H9 (cell line): ENCODE data around the gene JAGN1. TPM values are rescaled to one million over a fixed set of nuclear protein-coding genes. Genes with fewer than 3 reads are reported as not detected.

Experiments
- DNase-seq: peaks from one replicate; pipeline ENCODE4 v3.0.0-alpha.2; 2017
- H2AFZ ChIP-seq: one replicate; pipeline ENCODE4 v1.6.1; 2013; ENCODE audit warnings: mild to moderate bottlenecking, low read length, control low read depth, moderate library complexity
- H2AK5ac ChIP-seq: 2 replicates; pipeline ENCODE4 v1.6.1; 2013; ENCODE audit warnings: low read length, control low read depth, mixed read lengths; ENCODE audit not compliant: insufficient read length
- H2BK120ac ChIP-seq: one replicate; pipeline ENCODE4 v1.6.1; 2013; ENCODE audit warnings: low read depth, mild to moderate bottlenecking, low read length, control low read depth, inconsistent platforms; ENCODE audit not compliant: poor library complexity, severe bottlenecking
- H2BK12ac ChIP-seq: 2 replicates; pipeline ENCODE4 v1.6.1; 2013; ENCODE audit warnings: low read length, control low read depth, mixed read lengths, low read depth; ENCODE audit not compliant: insufficient read length
- H2BK15ac ChIP-seq: 2 replicates; pipeline ENCODE4 v1.6.1; 2013; ENCODE audit warnings: low read depth, low read length, control low read depth
- H2BK20ac ChIP-seq: one replicate; pipeline ENCODE4 v1.6.1; 2013; ENCODE audit warnings: low read depth, mild to moderate bottlenecking, low read length, control low read depth, inconsistent platforms; ENCODE audit not compliant: poor library complexity, severe bottlenecking
- H2BK5ac ChIP-seq: 2 replicates; pipeline ENCODE4 v1.6.1; 2013; ENCODE audit warnings: low read length, control low read depth, mixed read lengths; ENCODE audit not compliant: insufficient read length
- H3K14ac ChIP-seq: 2 replicates; pipeline ENCODE4 v1.6.1; 2013; ENCODE audit warnings: low read length, control low read depth; ENCODE audit not compliant: insufficient read depth
- H3K18ac ChIP-seq: 2 replicates; pipeline ENCODE4 v1.6.1; 2013; ENCODE audit warnings: low read depth, mild to moderate bottlenecking, mixed read lengths, low read length, control low read depth; ENCODE audit not compliant: insufficient read length
- H3K23ac ChIP-seq: 2 replicates; pipeline ENCODE4 v1.6.1; 2013; ENCODE audit warnings: low read length, control low read depth, mixed read lengths, low read depth; ENCODE audit not compliant: insufficient read length
- H3K23me2 ChIP-seq: 2 replicates; pipeline ENCODE4 v1.6.1; 2013; ENCODE audit warnings: low read depth, mild to moderate bottlenecking, mixed read lengths, low read length, control low read depth; ENCODE audit not compliant: insufficient read length, poor library complexity, severe bottlenecking
- H3K27ac ChIP-seq: 2 replicates; pipeline ENCODE4 v1.5.1; 2013; ENCODE audit warnings: low read length, control low read depth, mixed read lengths, low read depth; ENCODE audit not compliant: insufficient read length
- H3K27me3 ChIP-seq: 2 replicates; pipeline ENCODE4 v1.6.1; 2013; ENCODE audit warnings: low read length, control low read depth, inconsistent platforms; ENCODE audit not compliant: insufficient read depth
- H3K4ac ChIP-seq: 2 replicates; pipeline ENCODE4 v1.6.1; 2013; ENCODE audit warnings: low read depth, mild to moderate bottlenecking, control low read depth, inconsistent platforms, low read length, moderate library complexity
- H3K4me1 ChIP-seq: 2 replicates; pipeline ENCODE4 v1.6.1; 2013; ENCODE audit warnings: low read length, control low read depth, inconsistent platforms; ENCODE audit not compliant: insufficient read depth
- H3K4me2 ChIP-seq: 2 replicates; pipeline ENCODE4 v1.6.1; 2013; ENCODE audit warnings: low read length, control low read depth, mixed read lengths; ENCODE audit not compliant: insufficient read length, insufficient read depth
- H3K56ac ChIP-seq: 2 replicates; pipeline ENCODE4 v1.6.1; 2013; ENCODE audit warnings: low read depth, mild to moderate bottlenecking, mixed read lengths, low read length, control low read depth; ENCODE audit not compliant: insufficient read length
- H3K79me1 ChIP-seq: 2 replicates; pipeline ENCODE4 v1.6.1; 2013; ENCODE audit warnings: low read depth, mild to moderate bottlenecking, moderate library complexity, low read length, control low read depth, inconsistent platforms; ENCODE audit not compliant: insufficient read depth, poor library complexity, severe bottlenecking
- H3K79me2 ChIP-seq: 2 replicates; pipeline ENCODE4 v1.6.1; 2013; ENCODE audit warnings: low read length, control low read depth, inconsistent platforms; ENCODE audit not compliant: insufficient read depth
- H3K9ac ChIP-seq: 2 replicates; pipeline ENCODE4 v1.6.1; 2013; ENCODE audit warnings: low read length, control low read depth, mixed read lengths; ENCODE audit not compliant: insufficient read length; ENCODE audit errors: extremely low read depth
- H3K9me3 ChIP-seq: one replicate; pipeline ENCODE4 v1.6.1; 2013; ENCODE audit warnings: low read depth, low read length, inconsistent platforms; ENCODE audit not compliant: control insufficient read depth
- H3T11ph ChIP-seq: one replicate; pipeline ENCODE4 v1.6.1; 2013; ENCODE audit warnings: mild to moderate bottlenecking, low read length, control low read depth, inconsistent platforms
- H4K20me1 ChIP-seq: one replicate; pipeline ENCODE4 v1.6.1; 2013; ENCODE audit not compliant: control insufficient read depth, insufficient read length, insufficient read depth
- H4K5ac ChIP-seq: 2 replicates; pipeline ENCODE4 v1.6.1; 2013; ENCODE audit warnings: low read depth, mild to moderate bottlenecking, mixed read lengths, low read length, control low read depth; ENCODE audit not compliant: insufficient read length
- H4K8ac ChIP-seq: replicated peaks from 2 replicates; pipeline ENCODE4 v1.6.1; 2013; ENCODE audit warnings: low read length, control low read depth, mixed read lengths, low read depth; ENCODE audit not compliant: insufficient read length
- H4K91ac ChIP-seq: 2 replicates; pipeline ENCODE4 v1.6.1; 2013; ENCODE audit warnings: low read depth, mild to moderate bottlenecking, moderate library complexity, mixed read lengths, low read length, control low read depth; ENCODE audit not compliant: insufficient read length
- H3K27ac Mint-ChIP-seq, 3 experiments: 2 replicates in 2 of 3; 3 replicates in 1 of 3; pipeline ENCODE4 v1.8.0; 2020 to 2021; ENCODE audit warnings: mixed read lengths in 3 of 3, mild to moderate bottlenecking in 1 of 3, moderate library complexity in 1 of 3
- H3K27me3 Mint-ChIP-seq: 2 replicates; pipeline ENCODE4 v1.8.0; 2021; ENCODE audit warnings: low read depth, mild to moderate bottlenecking, moderate library complexity, mixed read lengths
- H3K36me3 Mint-ChIP-seq, 3 experiments: 2 replicates in 2 of 3; 3 replicates in 1 of 3; pipeline ENCODE4 v1.8.0; 2020 to 2021; ENCODE audit warnings: low read depth in 3 of 3, mixed read lengths in 3 of 3; ENCODE audit not compliant: insufficient read depth in 1 of 3
- H3K4me1 Mint-ChIP-seq, 2 experiments: 2 replicates each; pipeline ENCODE4 v1.8.0; 2020; ENCODE audit warnings: mixed read lengths in 2 of 2
- H3K4me3 Mint-ChIP-seq, 2 experiments: 2 replicates in 1 of 2; 3 replicates in 1 of 2; pipeline ENCODE4 v1.8.0; 2020 to 2021; ENCODE audit warnings: mild to moderate bottlenecking in 2 of 2, mixed read lengths in 2 of 2, moderate library complexity in 1 of 2
- H3K9me3 Mint-ChIP-seq, 2 experiments: 2 replicates in 1 of 2; 3 replicates in 1 of 2; pipeline ENCODE4 v1.8.0; 2020; ENCODE audit warnings: mild to moderate bottlenecking in 2 of 2, mixed read lengths in 2 of 2, moderate library complexity in 1 of 2
- WGBS: extraction: QIAGEN DNeasy Blood & Tissue Kit; methylation state at CpG from one replicate; pipeline ENCODE4 v1.1.7; 2013; ENCODE audit warnings: missing lambda C conversion rate, low lambda C conversion rate, mixed read lengths; ENCODE audit not compliant: insufficient read length; ENCODE audit errors: extremely low coverage; 5-methylcytosine and 5-hydroxymethylcytosine counted together
- total RNA-seq: library from RNA; stranded (reverse); gene quantifications from 2 replicates; pipeline ENCODE4 v1.2.1, GENCODE V29; 2021
- TF ChIP-seq, protein P1 (sequence below): fragments of 200-600 bp; sonication (generic); conservative IDR thresholded peaks from 3 replicates; pipeline ENCODE4 v1.8.0; 2021; ENCODE audit warnings: antibody characterized with exemption, mild to moderate bottlenecking

The JAGN1 gene
- total RNA-seq, 1 experiment from 2014 or later, result 33.5 TPM

DNA sequence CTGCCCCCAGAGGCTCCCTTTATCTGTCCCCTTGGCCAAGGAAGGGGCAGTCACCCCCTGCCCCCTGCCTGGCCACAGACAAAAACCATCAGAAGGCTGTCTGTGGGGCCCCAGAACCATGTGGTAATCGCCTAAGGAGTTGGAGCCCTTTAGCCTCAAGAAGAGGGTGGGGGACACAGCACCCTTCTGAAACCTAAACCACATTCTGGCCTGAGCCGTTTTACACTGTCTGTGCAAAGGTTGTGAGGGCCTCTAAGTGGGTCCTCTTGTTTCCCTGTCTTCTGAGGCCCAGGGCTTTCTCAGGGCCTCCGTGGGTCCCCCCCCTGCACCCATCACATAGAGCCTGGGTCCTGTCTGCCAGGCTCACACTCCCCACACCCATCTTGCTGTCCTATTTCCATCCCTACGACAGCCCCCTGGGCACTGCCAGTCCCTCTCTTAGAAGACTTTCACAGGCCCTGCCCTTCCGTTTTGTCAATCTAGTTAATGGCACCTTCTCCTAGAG is 28.7 kb upstream of the JAGN1 start:
- no peaks in the 10 kb centered on the region; the same call in 1 of the 2 replicates for H3K27me3 ChIP-seq
- H3T11ph ChIP-seq, result no peak overlapping the region
- Mint-ChIP-seq H3K4me1 (peaks cover 18 to 35% of the 10 kb centered on the region in 2 experiments), H3K27me3 (peaks cover 27% of the 10 kb centered on the region), H3K4me3 (peak overlapping the region; percentile 59 to 73; a peak in 1 of 5 replicates), H3K27ac (no peak overlapping the region; a peak in 2 of 7 replicates), H3K9me3 (no peaks in the 10 kb centered on the region), H3K36me3 (no peaks in the 10 kb centered on the region)
- no peak overlapping the region for H3K4ac ChIP-seq
- H3K23me2 ChIP-seq, result peaks cover 5% of the 10 kb centered on the region
- H3K4me1 ChIP-seq, result no peaks in the 10 kb centered on the region
- H4K5ac ChIP-seq, result no peak overlapping the region
- DNase-seq, result no peak
- no peak overlapping the region for H2BK12ac ChIP-seq
- H3K79me1 ChIP-seq, result no peaks in the 10 kb centered on the region
- no peaks in the 10 kb centered on the region for H3K79me2 ChIP-seq
- no peaks in the 10 kb centered on the region for H4K20me1 ChIP-seq
- no CpG with 5 or more reads among the region's 5 CpGs for WGBS
- no peak overlapping the region for H2AFZ ChIP-seq
- no peak overlapping the region for H3K23ac ChIP-seq
- H3K4me2 ChIP-seq, result no peak overlapping the region
- no peak overlapping the region for H4K8ac ChIP-seq
- no peak overlapping the region for H2BK15ac ChIP-seq
- TF ChIP-seq, protein P1, sequence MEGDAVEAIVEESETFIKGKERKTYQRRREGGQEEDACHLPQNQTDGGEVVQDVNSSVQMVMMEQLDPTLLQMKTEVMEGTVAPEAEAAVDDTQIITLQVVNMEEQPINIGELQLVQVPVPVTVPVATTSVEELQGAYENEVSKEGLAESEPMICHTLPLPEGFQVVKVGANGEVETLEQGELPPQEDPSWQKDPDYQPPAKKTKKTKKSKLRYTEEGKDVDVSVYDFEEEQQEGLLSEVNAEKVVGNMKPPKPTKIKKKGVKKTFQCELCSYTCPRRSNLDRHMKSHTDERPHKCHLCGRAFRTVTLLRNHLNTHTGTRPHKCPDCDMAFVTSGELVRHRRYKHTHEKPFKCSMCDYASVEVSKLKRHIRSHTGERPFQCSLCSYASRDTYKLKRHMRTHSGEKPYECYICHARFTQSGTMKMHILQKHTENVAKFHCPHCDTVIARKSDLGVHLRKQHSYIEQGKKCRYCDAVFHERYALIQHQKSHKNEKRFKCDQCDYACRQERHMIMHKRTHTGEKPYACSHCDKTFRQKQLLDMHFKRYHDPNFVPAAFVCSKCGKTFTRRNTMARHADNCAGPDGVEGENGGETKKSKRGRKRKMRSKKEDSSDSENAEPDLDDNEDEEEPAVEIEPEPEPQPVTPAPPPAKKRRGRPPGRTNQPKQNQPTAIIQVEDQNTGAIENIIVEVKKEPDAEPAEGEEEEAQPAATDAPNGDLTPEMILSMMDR, result no peak
- no peak overlapping the region for H2BK5ac ChIP-seq
- no peak overlapping the region for H3K56ac ChIP-seq
- no peak overlapping the region for H2AK5ac ChIP-seq
- H4K91ac ChIP-seq, result no peak overlapping the region
- H2BK20ac ChIP-seq, result no peak overlapping the region
- H3K27ac ChIP-seq, result no peak overlapping the region
- H3K9ac ChIP-seq, result no peak overlapping the region
- no peaks in the 10 kb centered on the region for H3K9me3 ChIP-seq
- no peak overlapping the region for H3K18ac ChIP-seq
- H3K14ac ChIP-seq, result no peak overlapping the region
- no peak overlapping the region for H2BK120ac ChIP-seq
